ENCODE results near the gene TRIM33. TPM values are rescaled to one million over a fixed set of nuclear protein-coding genes. Genes with fewer than 3 reads are reported as not detected.
A peak's percentile ranks its signal among the peaks of the same experiment; 100 is the strongest.

The TRIM33 gene
- total and polyA plus RNA-seq, 2 of the 13 experiments (the other 11 are each of a cell fraction or from before 2014, with no cell fraction given), result 35.5 to 42.2 TPM

GRCh38 chr1:114345930-114346479 lies 165.0 kb downstream of the TRIM33 start (continued):
- TF ChIP-seq ARNTL (CRISPR knock-in tag; IDR thresholded peaks at IDR 0.05), result 0 out of 2 replicates have a peak, but pooled peaks have one; percentile 7
- TF ChIP-seq ZNF703 (CRISPR knock-in tag; IDR thresholded peaks at IDR 0.05; ENCODE audit: borderline replicate concordance), result no peak
- TF ChIP-seq, protein P1, sequence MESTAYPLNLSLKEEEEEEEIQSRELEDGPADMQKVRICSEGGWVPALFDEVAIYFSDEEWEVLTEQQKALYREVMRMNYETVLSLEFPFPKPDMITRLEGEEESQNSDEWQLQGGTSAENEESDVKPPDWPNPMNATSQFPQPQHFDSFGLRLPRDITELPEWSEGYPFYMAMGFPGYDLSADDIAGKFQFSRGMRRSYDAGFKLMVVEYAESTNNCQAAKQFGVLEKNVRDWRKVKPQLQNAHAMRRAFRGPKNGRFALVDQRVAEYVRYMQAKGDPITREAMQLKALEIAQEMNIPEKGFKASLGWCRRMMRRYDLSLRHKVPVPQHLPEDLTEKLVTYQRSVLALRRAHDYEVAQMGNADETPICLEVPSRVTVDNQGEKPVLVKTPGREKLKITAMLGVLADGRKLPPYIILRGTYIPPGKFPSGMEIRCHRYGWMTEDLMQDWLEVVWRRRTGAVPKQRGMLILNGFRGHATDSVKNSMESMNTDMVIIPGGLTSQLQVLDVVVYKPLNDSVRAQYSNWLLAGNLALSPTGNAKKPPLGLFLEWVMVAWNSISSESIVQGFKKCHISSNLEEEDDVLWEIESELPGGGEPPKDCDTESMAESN (CRISPR knock-in tag; conservative IDR thresholded peaks at IDR 0.05), result no peak
- TF ChIP-seq, protein P2, sequence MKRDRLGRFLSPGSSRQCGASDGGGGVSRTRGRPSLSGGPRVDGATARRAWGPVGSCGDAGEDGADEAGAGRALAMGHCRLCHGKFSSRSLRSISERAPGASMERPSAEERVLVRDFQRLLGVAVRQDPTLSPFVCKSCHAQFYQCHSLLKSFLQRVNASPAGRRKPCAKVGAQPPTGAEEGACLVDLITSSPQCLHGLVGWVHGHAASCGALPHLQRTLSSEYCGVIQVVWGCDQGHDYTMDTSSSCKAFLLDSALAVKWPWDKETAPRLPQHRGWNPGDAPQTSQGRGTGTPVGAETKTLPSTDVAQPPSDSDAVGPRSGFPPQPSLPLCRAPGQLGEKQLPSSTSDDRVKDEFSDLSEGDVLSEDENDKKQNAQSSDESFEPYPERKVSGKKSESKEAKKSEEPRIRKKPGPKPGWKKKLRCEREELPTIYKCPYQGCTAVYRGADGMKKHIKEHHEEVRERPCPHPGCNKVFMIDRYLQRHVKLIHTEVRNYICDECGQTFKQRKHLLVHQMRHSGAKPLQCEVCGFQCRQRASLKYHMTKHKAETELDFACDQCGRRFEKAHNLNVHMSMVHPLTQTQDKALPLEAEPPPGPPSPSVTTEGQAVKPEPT (CRISPR knock-in tag; IDR thresholded peaks at IDR 0.05; ENCODE audit: low read depth), result no peak
- TF ChIP-seq, protein P3, sequence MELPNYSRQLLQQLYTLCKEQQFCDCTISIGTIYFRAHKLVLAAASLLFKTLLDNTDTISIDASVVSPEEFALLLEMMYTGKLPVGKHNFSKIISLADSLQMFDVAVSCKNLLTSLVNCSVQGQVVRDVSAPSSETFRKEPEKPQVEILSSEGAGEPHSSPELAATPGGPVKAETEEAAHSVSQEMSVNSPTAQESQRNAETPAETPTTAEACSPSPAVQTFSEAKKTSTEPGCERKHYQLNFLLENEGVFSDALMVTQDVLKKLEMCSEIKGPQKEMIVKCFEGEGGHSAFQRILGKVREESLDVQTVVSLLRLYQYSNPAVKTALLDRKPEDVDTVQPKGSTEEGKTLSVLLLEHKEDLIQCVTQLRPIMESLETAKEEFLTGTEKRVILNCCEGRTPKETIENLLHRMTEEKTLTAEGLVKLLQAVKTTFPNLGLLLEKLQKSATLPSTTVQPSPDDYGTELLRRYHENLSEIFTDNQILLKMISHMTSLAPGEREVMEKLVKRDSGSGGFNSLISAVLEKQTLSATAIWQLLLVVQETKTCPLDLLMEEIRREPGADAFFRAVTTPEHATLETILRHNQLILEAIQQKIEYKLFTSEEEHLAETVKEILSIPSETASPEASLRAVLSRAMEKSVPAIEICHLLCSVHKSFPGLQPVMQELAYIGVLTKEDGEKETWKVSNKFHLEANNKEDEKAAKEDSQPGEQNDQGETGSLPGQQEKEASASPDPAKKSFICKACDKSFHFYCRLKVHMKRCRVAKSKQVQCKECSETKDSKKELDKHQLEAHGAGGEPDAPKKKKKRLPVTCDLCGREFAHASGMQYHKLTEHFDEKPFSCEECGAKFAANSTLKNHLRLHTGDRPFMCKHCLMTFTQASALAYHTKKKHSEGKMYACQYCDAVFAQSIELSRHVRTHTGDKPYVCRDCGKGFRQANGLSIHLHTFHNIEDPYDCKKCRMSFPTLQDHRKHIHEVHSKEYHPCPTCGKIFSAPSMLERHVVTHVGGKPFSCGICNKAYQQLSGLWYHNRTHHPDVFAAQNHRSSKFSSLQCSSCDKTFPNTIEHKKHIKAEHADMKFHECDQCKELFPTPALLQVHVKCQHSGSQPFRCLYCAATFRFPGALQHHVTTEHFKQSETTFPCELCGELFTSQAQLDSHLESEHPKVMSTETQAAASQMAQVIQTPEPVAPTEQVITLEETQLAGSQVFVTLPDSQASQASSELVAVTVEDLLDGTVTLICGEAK (IDR thresholded peaks at IDR 0.05), result no peak
- TF ChIP-seq, protein P3 (CRISPR knock-in tag; IDR thresholded peaks at IDR 0.05), result no peak
- no peak for TF ChIP-seq MYC (CRISPR knock-in tag; IDR thresholded peaks at IDR 0.05; ENCODE audit: borderline replicate concordance)
- 0 out of 2 replicates have a peak, but pooled peaks have one; percentile 19 for TF ChIP-seq ZBTB38 (CRISPR knock-in tag; IDR thresholded peaks at IDR 0.05)
- TF ChIP-seq ZNF253 (CRISPR knock-in tag; IDR thresholded peaks at IDR 0.05; ENCODE audit: borderline replicate concordance), result no peak
- 0 out of 2 replicates have a peak, but pooled peaks have one; percentile 5 for TF ChIP-seq FOXP4 (CRISPR knock-in tag; IDR thresholded peaks at IDR 0.05)
- 0 out of 2 replicates have a peak, but pooled peaks have one; percentile 56 for TF ChIP-seq TRAFD1 (CRISPR knock-in tag; IDR thresholded peaks at IDR 0.05; ENCODE audit: borderline replicate concordance)
